K562 (cell line): ENCODE measurements around the gene METTL23. TPM values are rescaled to one million over a fixed set of nuclear protein-coding genes. Genes with fewer than 3 reads are reported as not detected.
A peak's percentile ranks its signal among the peaks of the same experiment; 100 is the strongest.

ENCODE experiments used
- ATAC-seq: fragments of 200-7000 bp; cut with Tn5 transposase; 3 replicates; pipeline ENCODE4 v1.9.1; 2020; ENCODE audit warnings: moderate library complexity
- BruUV-seq: library from RNA; stranded (reverse); fragments of 400-500 nt; replicated peaks from 2 replicates; lab custom pipeline; 2021; lab: Mats Ljungman, UMichigan
- CTCF ChIA-PET: fragments of 300-600 bp; formaldehyde crosslinking; extraction: SDS; loops from one replicate; lab custom pipeline; 2021; ENCODE audit warnings: low intra/inter-chr PET ratio; lab: Yijun Ruan, JAX
- POLR2A ChIA-PET: fragments of 300-600, 350-650 bp; sonication (Branson Sonifier 250); formaldehyde crosslinking; extraction: SDS; loops from one replicate; lab custom pipeline; 2021; ENCODE audit warnings: antibody characterized with exemption, inconsistent platforms; lab: Yijun Ruan, JAX
- DNase-seq, 4 experiments: peaks; one replicate each; pipeline versions ENCODE4 v3.0.0 to v3.0.0-alpha.2; 2011 to 2018; ENCODE audit warnings: low spot score in 3 of 4, mixed read lengths in 3 of 4; ENCODE audit errors: extremely low read depth in 1 of 4
- FAIRE-seq: peaks from 2 replicates; lab custom pipeline; 2011; peaks lifted over from hg19 to GRCh38; lab: Jason Lieb, UNC
- H2AFZ ChIP-seq: 2 replicates; pipeline ENCODE4 v1.6.0; 2011; ENCODE audit warnings: low read depth, low read length, control low read depth, inconsistent platforms
- H3K27ac ChIP-seq: fragments of 200-600 bp; 3 replicates; pipeline ENCODE4 v1.8.0; 2011; ENCODE audit warnings: low read depth, mild to moderate bottlenecking, control low read depth, inconsistent platforms, low read length, moderate library complexity, mixed read lengths; ENCODE audit errors: extremely low read depth
- H3K27me3 ChIP-seq, 2 experiments: fragments of 300-600 bp in 1 of 2; 2 replicates in 1 of 2; 3 replicates in 1 of 2; pipeline versions ENCODE4 v1.6.0 to v1.8.0; 2011; ENCODE audit warnings: inconsistent platforms in 2 of 2, low read length in 2 of 2, mild to moderate bottlenecking in 1 of 2, mixed read lengths in 1 of 2, moderate library complexity in 1 of 2; ENCODE audit not compliant: control insufficient read depth in 2 of 2, insufficient read depth in 2 of 2
- H3K36me3 ChIP-seq: fragments of 300-600 bp; 3 replicates; pipeline ENCODE4 v1.8.0; 2011; ENCODE audit warnings: mild to moderate bottlenecking, low read length, inconsistent platforms; ENCODE audit not compliant: control insufficient read depth, insufficient read depth
- H3K4me1 ChIP-seq, 2 experiments: fragments of 200-600 bp in 1 of 2; replicated peaks in 1 of 2; 2 replicates in 1 of 2; 3 replicates in 1 of 2; pipeline versions ENCODE4 v1.5.1 to v1.8.0; 2011; ENCODE audit warnings: inconsistent platforms in 2 of 2, low read length in 2 of 2, mild to moderate bottlenecking in 1 of 2, mixed read lengths in 1 of 2, moderate library complexity in 1 of 2; ENCODE audit not compliant: control insufficient read depth in 2 of 2, insufficient read depth in 2 of 2
- H3K4me2 ChIP-seq: 2 replicates; pipeline ENCODE4 v1.6.1; 2011; ENCODE audit warnings: low read length, control low read depth, inconsistent platforms, mixed read lengths; ENCODE audit not compliant: insufficient read depth
- H3K4me3 ChIP-seq: fragments of 200-600 bp; sonication (generic), shearing (Covaris generic); 2 replicates; pipeline ENCODE4 v1.5.1; 2016; ENCODE audit warnings: control low read depth, inconsistent platforms
- H3K79me2 ChIP-seq: fragments of 200-600 bp; 3 replicates; pipeline ENCODE4 v1.8.0; 2011; ENCODE audit warnings: low read length, inconsistent platforms; ENCODE audit not compliant: control insufficient read depth, insufficient read depth
- H3K9ac ChIP-seq, 2 experiments: 2 replicates each; pipeline versions ENCODE4 v1.6.0 to v1.6.1; 2011; ENCODE audit warnings: low read depth in 2 of 2, low read length in 2 of 2, control low read depth in 1 of 2, inconsistent platforms in 1 of 2, mild to moderate bottlenecking in 1 of 2, mixed read lengths in 1 of 2; ENCODE audit not compliant: insufficient read depth in 1 of 2
- H3K9me1 ChIP-seq: one replicate; pipeline ENCODE4 v1.6.0; 2011; ENCODE audit warnings: inconsistent platforms, mild to moderate bottlenecking, low read length, moderate library complexity; ENCODE audit not compliant: control insufficient read depth, insufficient read depth
- H3K9me3 ChIP-seq: replicated peaks from 2 replicates; pipeline ENCODE4 v1.5.1; 2011; ENCODE audit warnings: low read depth, low read length, inconsistent platforms; ENCODE audit not compliant: control insufficient read depth, insufficient read depth
- H4K20me1 ChIP-seq: replicated peaks from 2 replicates; pipeline ENCODE4 v1.6.1; 2011; ENCODE audit warnings: low read length, inconsistent platforms, mixed read lengths; ENCODE audit not compliant: control insufficient read depth, insufficient read depth
- CHD1 ChIP-seq: fragments of 200-600 bp; sonication (generic); IDR thresholded peaks from one replicate; pipeline ENCODE4 v1.6.1; 2012; ENCODE audit warnings: mild to moderate bottlenecking, moderate library complexity, low read length, inconsistent platforms
- GABPB2 ChIP-seq: fragments of 250-450 bp; sonication (Bioruptor Pico); conservative IDR thresholded peaks from 2 replicates; pipeline ENCODE4 v1.5.1; 2021; ENCODE audit warnings: mild to moderate bottlenecking
- MXI1 ChIP-seq: IDR thresholded peaks from 2 replicates; pipeline ENCODE4 v1.6.1; 2011; ENCODE audit warnings: low read depth, mild to moderate bottlenecking, improper control_type of control experiment, low read length
- NCOR1 ChIP-seq: fragments of 450-650 bp; IDR thresholded peaks from 2 replicates; pipeline ENCODE4 v1.6.1; 2016; ENCODE audit warnings: mild to moderate bottlenecking, moderate library complexity
- POLR2G ChIP-seq: fragments of 200-400 bp; formaldehyde crosslinking; IDR thresholded peaks from 2 replicates; pipeline ENCODE4 v1.6.1; 2017; ENCODE audit warnings: low read depth, mild to moderate bottlenecking, antibody characterized with exemption, low read length, moderate library complexity
- PTBP1 ChIP-seq: fragments of 200-400 bp; formaldehyde crosslinking; IDR thresholded peaks from 2 replicates; pipeline ENCODE4 v1.6.1; 2017; ENCODE audit warnings: low read depth, low read length
- RBFOX2 ChIP-seq: fragments of 200-400 bp; formaldehyde crosslinking; IDR thresholded peaks from 2 replicates; pipeline ENCODE4 v1.6.1; 2017; ENCODE audit warnings: low read depth, mild to moderate bottlenecking, low read length, moderate library complexity
- YY1 ChIP-seq, 3 experiments: IDR thresholded peaks; 2 replicates each; pipeline ENCODE4 v1.6.1; 2011; ENCODE audit warnings: low read length in 2 of 3, mild to moderate bottlenecking in 2 of 3, moderate library complexity in 2 of 3, borderline replicate concordance in 1 of 3, control low read depth in 1 of 3, low read depth in 1 of 3; ENCODE audit not compliant: insufficient read depth in 3 of 3, insufficient replicate concordance in 2 of 3, control insufficient read depth in 1 of 3, insufficient read length in 1 of 3; ENCODE audit errors: extremely low read depth in 1 of 3
- WGBS: fragments of 100-300 bp; shearing (Covaris generic); methylation state at CpG from one replicate; pipeline ENCODE4 v1.1.6; 2016; ENCODE audit warnings: low coverage, mixed read lengths; ENCODE audit not compliant: insufficient coverage; ENCODE audit errors: missing lambda C conversion rate; 5-methylcytosine and 5-hydroxymethylcytosine counted together
- in situ Hi-C: fragments of 300-500 bp; cut with MboI; formaldehyde crosslinking; loops from 4 replicates; pipeline ENCODE4 v1.15.0; 2018; ENCODE audit warnings: inconsistent platforms, mixed read lengths
- intact Hi-C: fragments of 100-400 bp; cut with micrococcal nuclease; formaldehyde crosslinking; loops from 2 replicates; pipeline ENCODE4 v1.14.2; 2022
- polyA plus RNA-seq, 8 experiments: library from polyadenylated mRNA; depleted of rRNA in 4 of 8; stranded (reverse) in 5 of 8; unstranded in 3 of 8; fragments of >200 nt; fragmentation: Nextera tagmentation in 2 of 8; fragmentation: Illumina TruSeq in 1 of 8; extraction: Ambion mirVana in 2 of 8; extraction: Trizol in 1 of 8; gene quantifications; 2 replicates each; pipeline versions ENCODE4 v1.2.1 to v1.2.3, GENCODE V29; 2011 to 2014; ENCODE audit warnings: inconsistent platforms in 1 of 8, missing spikeins in 1 of 8
- total RNA-seq, 7 experiments: library from RNA; depleted of rRNA in 6 of 7; stranded (reverse); fragments of >200 nt in 6 of 7; fragmentation: Illumina TruSeq in 2 of 7; extraction: Trizol in 2 of 7; gene quantifications; 2 replicates each; pipeline versions ENCODE4 v1.2.1 to v1.2.3, GENCODE V29; 2011 to 2021; ENCODE audit warnings: low replicate concordance in 1 of 7
- TF ChIP-seq, protein P1 (sequence below): IDR thresholded peaks from 3 replicates; pipeline ENCODE4 v1.6.1; 2011; ENCODE audit warnings: borderline replicate concordance, mild to moderate bottlenecking, moderate library complexity; ENCODE audit not compliant: insufficient read length; ENCODE audit errors: extremely low read depth
- TF ChIP-seq, protein P2 (sequence below), 2 experiments: fragments of 450-650 bp in 1 of 2; IDR thresholded peaks; 2 replicates each; pipeline ENCODE4 v1.6.1; 2011 to 2017; ENCODE audit warnings: low read depth in 2 of 2, antibody characterized with exemption in 1 of 2, borderline replicate concordance in 1 of 2, low read length in 1 of 2, mild to moderate bottlenecking in 1 of 2, mixed read lengths in 1 of 2; ENCODE audit not compliant: control insufficient read depth in 1 of 2
- TF ChIP-seq, protein P3 (sequence below), 2 experiments: fragments of 450-650 bp; IDR thresholded peaks; 2 replicates each; pipeline ENCODE4 v1.6.1; 2016

METTL23 gene
- total and polyA plus RNA-seq, 9 of the 15 experiments (the other 6 are each of a cell fraction or from before 2014, with no cell fraction given): 29.4 to 67.3 (median 41.6) TPM

- peak in 1 of 4 experiments; percentile 47 for DNase-seq
- no peaks in the 10 kb centered on the region for H3K9me3 ChIP-seq
- no peak for ATAC-seq
- no peak overlapping the region for H2AFZ ChIP-seq
- in situ Hi-C loops: no loop called here
- peak overlapping the region; percentile 70 to 94; a peak in 3 of 4 replicates for H3K9ac ChIP-seq
- peak overlapping the region; percentile 94 for H3K27ac ChIP-seq
- ChIA-PET POLR2A (interaction anchor here (0.5 to 8.5 kb wide), 19 partner anchors 8 to 630 kb away, joined by 3 to 75 read pairs (median 3); partner anchors contain the start of genes JMJD6 and METTL23), CTCF (no interaction called here)
- peaks cover 5 to 23% of the 10 kb centered on the region in 2 experiments for H3K4me1 ChIP-seq
- H3K4me2 ChIP-seq: peak overlapping the region; percentile 85
- peaks cover 31% of the 10 kb centered on the region for H4K20me1 ChIP-seq
- H3K79me2 ChIP-seq: peaks cover 87% of the 10 kb centered on the region
- no TSS peak for BruUV-seq
- WGBS: 6% methylated on average over 8 of the region's 8 CpGs
- H3K9me1 ChIP-seq: no peaks in the 10 kb centered on the region
- H3K4me3 ChIP-seq: peak overlapping the region; percentile 91
- no peak for FAIRE-seq
- intact Hi-C loops: no loop called here
- peaks cover 66% of the 10 kb centered on the region for H3K36me3 ChIP-seq
- H3K27me3 ChIP-seq: no peaks in the 10 kb centered on the region
- TF ChIP-seq RBFOX2 (peak; percentile 43), CHD1 (peak; percentile 54), GABPB2 (CRISPR knock-in tag) (no peak), YY1 (IDR thresholded peaks at IDR 0.05; ENCODE audit: borderline replicate concordance in 1 of 3, control insufficient read depth in 1 of 3, extremely low read depth in 1 of 3, insufficient read depth in 3 of 3, insufficient read length in 1 of 3, insufficient replicate concordance in 2 of 3, low read depth in 1 of 3, low read length in 2 of 3) (peak in 1 of 3 experiments; percentile 32), NCOR1 (0 out of 2 replicates have a peak, but pooled peaks have one; percentile 32), PTBP1 (no peak), MXI1 (no peak), POLR2G (0 out of 2 replicates have a peak, but pooled peaks have one; percentile 4)
- TF ChIP-seq, protein P1, sequence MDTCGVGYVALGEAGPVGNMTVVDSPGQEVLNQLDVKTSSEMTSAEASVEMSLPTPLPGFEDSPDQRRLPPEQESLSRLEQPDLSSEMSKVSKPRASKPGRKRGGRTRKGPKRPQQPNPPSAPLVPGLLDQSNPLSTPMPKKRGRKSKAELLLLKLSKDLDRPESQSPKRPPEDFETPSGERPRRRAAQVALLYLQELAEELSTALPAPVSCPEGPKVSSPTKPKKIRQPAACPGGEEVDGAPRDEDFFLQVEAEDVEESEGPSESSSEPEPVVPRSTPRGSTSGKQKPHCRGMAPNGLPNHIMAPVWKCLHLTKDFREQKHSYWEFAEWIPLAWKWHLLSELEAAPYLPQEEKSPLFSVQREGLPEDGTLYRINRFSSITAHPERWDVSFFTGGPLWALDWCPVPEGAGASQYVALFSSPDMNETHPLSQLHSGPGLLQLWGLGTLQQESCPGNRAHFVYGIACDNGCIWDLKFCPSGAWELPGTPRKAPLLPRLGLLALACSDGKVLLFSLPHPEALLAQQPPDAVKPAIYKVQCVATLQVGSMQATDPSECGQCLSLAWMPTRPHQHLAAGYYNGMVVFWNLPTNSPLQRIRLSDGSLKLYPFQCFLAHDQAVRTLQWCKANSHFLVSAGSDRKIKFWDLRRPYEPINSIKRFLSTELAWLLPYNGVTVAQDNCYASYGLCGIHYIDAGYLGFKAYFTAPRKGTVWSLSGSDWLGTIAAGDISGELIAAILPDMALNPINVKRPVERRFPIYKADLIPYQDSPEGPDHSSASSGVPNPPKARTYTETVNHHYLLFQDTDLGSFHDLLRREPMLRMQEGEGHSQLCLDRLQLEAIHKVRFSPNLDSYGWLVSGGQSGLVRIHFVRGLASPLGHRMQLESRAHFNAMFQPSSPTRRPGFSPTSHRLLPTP: no peak
- TF ChIP-seq, protein P2, sequence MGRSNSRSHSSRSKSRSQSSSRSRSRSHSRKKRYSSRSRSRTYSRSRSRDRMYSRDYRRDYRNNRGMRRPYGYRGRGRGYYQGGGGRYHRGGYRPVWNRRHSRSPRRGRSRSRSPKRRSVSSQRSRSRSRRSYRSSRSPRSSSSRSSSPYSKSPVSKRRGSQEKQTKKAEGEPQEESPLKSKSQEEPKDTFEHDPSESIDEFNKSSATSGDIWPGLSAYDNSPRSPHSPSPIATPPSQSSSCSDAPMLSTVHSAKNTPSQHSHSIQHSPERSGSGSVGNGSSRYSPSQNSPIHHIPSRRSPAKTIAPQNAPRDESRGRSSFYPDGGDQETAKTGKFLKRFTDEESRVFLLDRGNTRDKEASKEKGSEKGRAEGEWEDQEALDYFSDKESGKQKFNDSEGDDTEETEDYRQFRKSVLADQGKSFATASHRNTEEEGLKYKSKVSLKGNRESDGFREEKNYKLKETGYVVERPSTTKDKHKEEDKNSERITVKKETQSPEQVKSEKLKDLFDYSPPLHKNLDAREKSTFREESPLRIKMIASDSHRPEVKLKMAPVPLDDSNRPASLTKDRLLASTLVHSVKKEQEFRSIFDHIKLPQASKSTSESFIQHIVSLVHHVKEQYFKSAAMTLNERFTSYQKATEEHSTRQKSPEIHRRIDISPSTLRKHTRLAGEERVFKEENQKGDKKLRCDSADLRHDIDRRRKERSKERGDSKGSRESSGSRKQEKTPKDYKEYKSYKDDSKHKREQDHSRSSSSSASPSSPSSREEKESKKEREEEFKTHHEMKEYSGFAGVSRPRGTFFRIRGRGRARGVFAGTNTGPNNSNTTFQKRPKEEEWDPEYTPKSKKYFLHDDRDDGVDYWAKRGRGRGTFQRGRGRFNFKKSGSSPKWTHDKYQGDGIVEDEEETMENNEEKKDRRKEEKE (IDR thresholded peaks at IDR 0.05; ENCODE audit: borderline replicate concordance in 1 of 2, control insufficient read depth in 1 of 2, low read depth in 2 of 2, low read length in 1 of 2): no peak
- TF ChIP-seq, protein P3, sequence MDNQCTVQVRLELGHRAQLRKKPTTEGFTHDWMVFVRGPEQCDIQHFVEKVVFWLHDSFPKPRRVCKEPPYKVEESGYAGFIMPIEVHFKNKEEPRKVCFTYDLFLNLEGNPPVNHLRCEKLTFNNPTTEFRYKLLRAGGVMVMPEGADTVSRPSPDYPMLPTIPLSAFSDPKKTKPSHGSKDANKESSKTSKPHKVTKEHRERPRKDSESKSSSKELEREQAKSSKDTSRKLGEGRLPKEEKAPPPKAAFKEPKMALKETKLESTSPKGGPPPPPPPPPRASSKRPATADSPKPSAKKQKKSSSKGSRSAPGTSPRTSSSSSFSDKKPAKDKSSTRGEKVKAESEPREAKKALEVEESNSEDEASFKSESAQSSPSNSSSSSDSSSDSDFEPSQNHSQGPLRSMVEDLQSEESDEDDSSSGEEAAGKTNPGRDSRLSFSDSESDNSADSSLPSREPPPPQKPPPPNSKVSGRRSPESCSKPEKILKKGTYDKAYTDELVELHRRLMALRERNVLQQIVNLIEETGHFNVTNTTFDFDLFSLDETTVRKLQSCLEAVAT (IDR thresholded peaks at IDR 0.05): peak in 1 of 2 experiments; percentile 63; a peak in 2 of 4 replicates
Measured at GRCh38 chr17:76734080-76734840, 7.6 kb downstream of the METTL23 start.
